GM19351 (cell line): Measurements from ENCODE around the gene DYRK3.
"Not testable (repeated sequence)": the region's sequence is repeated elsewhere in the genome, so short reads cannot be mapped to it uniquely, and the experiment has no call there.

Experiments used
- ATAC-seq: cut with Tn5 transposase; IDR thresholded peaks from one replicate; pipeline ENCODE4 v1.9.1; 2021; ENCODE audit warnings: mild to moderate bottlenecking, moderate library complexity; ENCODE audit not compliant: unreplicated experiment

The DYRK3 gene

DNA sequence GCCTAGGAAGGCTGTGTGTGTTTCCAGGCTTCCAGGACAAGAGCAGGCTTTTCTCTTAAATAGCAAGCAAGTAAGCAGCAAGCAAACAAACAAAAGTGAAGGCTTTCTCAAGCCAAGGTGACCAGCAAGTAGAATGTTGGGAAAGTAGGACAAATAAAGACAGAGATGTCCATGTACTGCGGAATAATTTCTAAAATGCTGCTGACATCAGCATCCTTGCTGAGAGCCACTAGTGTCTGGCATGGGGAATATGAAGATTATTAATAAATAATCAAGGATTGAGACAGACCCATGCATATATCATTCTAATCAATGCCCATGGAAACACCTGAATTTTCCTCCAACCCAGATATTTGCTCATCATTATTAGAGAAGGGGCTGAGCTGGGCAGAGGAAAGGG, 6.4 kb upstream of the DYRK3 start:
- no peak for ATAC-seq

- ATAC-seq = no peak
Observed at GRCh38 chr1:206631085-206631509, 4.2 kb upstream of the DYRK3 start.

DNA sequence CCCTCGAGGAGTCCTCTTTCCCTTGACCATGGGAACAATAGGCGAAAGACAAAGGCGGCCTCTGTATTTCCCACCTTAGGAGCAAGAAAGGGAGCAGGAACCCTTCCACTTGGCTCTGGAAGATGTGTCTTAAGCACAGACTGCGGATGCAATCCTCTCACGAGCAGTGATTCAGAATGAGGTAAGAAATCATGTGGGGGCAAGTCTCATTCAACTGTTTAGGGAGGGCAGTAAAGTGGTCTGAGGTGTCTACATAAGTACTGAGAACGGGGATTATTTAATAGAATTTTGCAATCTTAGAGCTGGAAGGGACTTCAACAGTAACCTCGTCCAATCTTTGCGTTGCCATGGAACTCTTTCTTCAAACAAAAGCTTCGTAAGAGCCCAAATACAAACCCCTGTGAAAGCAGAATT, 1.6 kb upstream of the DYRK3 start:
- no peak for ATAC-seq

DNA sequence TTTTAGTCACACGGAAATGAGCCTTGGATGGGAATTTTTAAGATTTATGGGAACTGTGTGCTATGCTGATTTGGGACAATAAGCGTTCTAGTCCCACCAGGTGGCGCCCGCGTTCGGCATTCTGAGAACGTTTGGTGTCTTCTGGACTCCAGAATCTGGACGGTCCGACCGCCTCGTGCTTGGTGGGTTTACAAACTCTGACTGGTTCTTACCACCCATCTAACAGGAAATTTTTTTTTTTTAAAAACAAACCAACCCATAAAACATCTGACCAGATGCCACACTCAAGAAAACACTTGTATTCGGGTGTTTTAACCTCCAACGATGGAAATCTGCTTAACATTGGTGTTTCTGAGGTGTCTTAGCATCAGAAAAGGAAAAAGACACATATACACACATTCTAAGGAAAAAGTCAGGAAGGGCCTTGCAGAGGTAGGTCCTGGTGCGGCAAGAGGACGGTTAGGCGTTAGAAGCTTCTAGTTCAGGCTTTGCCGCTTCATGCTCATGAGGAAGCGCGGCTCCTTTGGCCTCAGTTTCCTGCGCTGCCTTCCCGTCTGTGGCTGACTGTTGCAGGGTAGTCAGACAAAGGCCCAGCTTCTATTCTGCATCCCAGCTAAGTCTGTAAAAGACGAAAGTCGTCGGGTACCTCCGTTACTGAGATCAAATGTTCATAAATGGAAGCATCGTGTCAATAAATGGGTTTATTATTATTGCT, 814 bp upstream of the DYRK3 start:
- ATAC-seq = no peak

GRCh38 chr1:206635978-206636345, 626 bp downstream of the DYRK3 start:
- ATAC-seq = no peak

DNA sequence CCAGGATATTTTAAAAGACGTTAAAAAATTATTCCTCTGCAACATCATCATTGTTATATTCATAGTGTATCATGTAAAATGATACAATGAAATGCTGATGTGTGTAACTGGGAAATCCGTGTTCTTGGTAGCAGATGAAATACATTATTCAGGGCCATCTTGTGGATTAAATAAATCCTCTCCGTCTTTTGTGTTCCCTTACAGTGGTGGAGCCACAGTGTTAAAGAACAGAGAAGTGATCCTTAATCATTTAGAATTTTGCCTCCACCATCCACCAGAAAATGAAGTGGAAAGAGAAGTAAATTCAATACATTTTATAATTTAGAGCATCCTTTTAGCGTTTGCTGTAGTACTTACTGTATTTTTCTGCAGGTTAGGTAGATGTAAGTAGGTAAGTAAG, 1.3 kb downstream of the DYRK3 start:
- no peak for ATAC-seq

DNA sequence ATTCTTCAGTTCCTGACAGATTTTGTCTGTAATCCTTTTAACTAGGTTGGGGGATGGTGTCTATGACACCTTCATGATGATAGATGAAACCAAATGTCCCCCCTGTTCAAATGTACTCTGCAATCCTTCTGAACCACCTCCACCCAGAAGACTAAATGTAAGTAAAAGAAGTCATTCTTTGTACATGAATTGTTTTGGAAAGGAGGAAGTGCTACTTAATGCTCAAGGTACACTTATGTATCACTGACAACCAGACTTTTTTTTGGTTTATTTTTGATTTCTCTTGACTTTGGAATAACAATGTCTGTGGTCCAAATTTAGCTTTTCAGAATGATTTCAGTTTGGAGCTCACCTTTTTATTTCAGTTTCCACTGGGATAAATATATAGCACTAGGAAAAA, 2.3 kb downstream of the DYRK3 start:
- no peak for ATAC-seq

DNA sequence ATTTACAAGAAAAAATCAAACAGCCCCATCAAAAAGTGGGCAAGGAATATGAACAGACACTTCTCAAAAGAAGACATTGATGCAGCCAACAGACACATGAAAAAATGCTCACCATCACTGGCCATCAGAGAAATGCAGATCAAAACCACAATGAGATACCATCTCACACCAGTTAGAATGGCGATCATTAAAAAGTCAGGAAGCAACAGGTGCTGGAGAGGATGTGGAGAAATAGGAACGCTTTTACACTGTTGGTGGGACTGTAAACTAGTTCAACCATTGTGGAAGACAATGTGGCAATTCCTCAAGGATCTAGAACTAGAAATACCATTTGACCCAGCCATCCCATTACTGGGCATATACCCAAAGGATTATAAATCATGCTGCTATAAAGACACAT, 6.7 kb downstream of the DYRK3 start:
- not testable (repeated sequence) for ATAC-seq

DNA sequence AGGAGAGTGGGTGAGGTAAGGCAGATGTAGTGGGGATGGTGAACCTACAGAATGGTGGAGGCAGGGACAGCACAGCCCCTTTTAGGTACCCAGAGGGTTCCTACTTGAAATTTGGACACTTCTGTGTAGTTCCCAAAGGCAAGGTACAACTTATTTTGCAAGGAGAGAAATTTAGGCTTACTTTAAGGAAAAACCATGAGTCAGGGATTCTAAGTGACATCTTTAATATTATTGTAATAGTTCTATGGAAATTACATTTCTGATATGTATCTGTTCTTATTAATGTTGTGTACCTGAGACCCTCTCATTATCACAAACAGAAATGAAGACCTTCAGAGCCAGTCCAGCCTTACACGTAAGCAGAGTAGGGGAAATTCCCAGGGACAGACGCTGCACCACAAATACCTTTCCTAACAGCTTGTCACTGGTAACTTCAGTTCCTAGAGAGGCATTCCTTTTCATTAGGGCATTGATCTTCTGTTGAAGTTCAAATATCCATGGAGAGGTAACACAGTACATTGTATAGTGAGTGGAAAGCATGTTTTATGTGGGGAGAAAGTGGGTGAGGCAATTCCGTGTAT, 7.9 kb downstream of the DYRK3 start:
- no peak for ATAC-seq

DNA sequence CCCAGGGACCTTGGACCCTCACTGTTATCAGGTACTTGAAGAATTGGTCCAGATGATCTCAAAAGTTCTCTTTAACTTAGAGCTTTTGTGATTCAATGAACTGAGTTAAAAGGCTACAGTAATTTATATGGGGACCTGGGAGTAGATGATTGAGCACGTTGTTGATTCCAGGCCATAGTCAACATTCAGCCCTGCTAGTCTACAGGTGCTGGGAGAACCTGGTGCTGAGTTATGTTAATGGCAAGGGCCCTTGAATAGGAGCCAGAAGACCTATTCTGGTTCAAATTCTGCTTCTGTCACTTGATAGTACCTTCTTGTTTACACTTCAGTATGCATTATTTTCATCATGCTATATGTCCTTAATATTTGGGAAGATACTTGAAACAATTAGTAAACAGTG, 11.2 kb downstream of the DYRK3 start:
- no peak for ATAC-seq

DNA sequence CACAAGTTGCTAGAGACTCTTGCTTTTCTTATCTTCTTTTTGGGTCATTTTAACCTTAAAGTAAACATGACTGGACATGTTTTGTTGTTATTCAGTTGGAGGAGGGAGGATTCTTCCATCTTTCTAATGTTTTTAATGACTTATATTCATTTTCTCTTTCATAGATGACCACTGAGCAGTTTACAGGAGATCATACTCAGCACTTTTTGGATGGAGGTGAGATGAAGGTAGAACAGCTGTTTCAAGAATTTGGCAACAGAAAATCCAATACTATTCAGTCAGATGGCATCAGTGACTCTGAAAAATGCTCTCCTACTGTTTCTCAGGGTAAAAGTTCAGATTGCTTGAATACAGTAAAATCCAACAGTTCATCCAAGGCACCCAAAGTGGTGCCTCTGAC, 11.9 kb downstream of the DYRK3 start:
- ATAC-seq = no peak

DNA sequence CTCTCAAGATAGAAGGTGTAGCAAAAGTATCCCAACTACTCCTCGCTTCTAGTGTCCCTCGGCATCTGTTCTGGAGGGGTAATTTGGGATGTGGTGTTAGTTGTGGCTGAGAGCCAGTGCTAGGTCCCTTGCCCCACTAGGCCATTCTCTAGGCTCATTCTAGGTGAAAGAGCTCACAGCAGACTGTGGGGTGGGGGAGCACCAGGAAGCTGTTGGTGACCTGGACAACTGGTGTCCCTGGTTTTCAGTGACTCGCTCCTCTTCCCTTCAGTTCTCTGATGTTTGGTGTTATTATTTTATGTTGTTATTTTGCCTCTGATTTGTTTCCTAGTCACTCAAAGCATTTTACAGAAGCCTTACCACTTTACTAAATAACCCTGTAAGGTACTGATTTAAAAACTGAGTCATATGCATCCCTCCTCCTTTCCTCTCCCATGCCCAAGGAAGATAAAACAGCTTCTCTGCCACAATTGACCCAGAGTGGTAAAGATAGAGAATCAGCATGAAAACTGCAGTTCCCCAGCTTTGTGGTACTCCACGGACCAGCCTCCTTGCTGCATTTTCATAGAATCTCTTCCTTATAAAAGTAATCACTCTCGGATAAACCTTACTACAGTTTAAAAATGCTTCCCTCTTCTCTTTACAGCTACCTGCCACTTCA, 14.1 kb downstream of the DYRK3 start:
- no peak for ATAC-seq

- ATAC-seq = no peak
Observed at GRCh38 chr1:206651014-206651413, 15.7 kb downstream of the DYRK3 start.

GRCh38 chr1:206651958-206652890, 16.9 kb downstream of the DYRK3 start:
- ATAC-seq = no peak

DNA sequence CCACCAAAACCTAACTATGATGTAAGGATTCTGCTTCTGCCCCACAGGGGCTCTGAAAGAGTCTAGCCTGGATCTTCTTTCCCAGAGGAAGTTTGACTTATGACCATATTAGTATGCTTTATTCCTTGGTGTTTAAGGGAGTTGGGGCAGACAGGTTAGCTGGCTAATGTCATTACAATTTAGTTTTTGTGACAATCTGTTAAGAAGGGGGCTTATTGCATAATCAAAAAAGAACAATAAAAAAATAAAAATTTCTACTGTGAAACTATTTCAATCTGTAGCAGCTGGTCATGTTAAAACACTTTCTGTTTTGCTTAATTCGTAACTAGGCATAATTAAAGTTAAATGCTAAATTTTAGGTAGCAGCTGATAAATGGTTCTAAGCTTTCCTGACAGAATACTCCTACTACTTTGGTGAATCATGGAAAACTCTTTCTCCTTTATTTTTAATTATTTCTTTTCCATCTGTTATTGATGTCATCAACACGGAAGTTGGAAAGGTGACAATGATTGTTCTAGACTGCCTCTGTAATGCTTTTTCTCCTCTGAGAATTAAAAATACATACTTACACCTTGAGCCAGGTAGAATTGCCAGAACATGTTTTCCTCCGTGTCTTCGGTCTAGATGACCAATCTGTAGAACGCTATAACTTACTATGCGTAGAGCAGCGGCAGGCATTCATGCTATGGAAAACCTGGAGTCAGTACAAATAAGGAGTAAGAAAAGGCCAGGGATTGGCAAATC, 18.6 kb downstream of the DYRK3 start:
- no peak for ATAC-seq

DNA sequence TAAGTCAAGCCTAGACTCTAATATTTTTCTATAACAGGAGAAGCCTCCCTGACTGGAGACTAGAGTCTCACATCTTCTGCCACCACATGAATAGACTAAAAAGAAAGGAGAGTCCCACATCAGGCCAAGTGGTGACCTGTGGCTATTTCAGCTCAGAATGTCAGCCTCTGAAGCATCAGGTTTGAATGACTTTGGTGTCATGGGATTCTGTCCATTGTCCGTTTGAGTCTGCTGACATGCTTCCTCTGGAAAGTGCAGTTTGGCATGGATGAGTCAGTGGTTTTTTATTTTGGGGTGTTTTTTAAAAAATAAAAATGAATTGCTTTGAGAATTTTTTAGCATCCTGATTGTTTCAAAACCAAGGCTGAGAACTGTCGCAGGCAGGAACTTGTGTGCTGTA, 19.5 kb downstream of the DYRK3 start:
- ATAC-seq = no peak

DNA sequence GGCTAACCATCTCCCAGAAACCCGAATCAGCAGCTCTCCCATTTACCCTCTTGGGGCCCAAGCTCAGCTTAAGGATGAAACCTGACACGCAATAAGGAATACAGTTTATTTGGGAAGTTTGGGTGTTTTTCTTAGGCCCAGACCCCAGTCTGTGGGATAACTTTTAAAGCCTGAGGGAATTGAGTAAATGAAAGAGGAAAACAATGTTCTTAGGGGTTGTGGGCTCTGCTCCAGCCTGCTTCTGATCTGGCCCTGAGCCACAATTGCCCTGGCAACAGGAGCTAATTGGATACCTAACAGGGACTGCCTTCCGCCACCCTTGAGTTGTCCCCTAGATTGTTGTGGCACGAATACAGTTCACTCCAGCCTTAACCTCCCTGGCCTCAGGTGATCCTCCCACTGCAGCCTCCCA, 20.1 kb downstream of the DYRK3 start:
- no peak for ATAC-seq

- ATAC-seq = no peak
Observed at GRCh38 chr1:206656936-206657335, 21.6 kb downstream of the DYRK3 start.

DNA sequence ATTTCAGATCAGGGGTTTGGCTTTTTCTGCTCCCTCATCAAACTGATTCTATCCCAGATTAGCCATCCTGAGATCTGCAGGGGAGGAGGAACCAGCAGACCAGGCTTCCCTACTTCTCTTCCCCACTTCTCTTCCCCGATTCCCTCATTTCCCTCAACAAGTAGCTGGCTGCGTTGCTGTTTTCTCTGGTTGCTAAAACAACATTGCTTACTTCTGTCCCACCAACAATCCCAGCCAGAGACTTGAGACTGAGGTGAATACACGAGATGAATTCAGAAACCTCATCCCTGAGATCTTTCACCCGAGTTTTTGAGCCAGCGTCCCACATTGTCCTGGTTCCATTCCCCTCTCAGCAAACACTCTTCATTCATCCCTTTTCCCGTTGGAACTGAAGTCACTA, 22.4 kb downstream of the DYRK3 start:
- no peak for ATAC-seq

DNA sequence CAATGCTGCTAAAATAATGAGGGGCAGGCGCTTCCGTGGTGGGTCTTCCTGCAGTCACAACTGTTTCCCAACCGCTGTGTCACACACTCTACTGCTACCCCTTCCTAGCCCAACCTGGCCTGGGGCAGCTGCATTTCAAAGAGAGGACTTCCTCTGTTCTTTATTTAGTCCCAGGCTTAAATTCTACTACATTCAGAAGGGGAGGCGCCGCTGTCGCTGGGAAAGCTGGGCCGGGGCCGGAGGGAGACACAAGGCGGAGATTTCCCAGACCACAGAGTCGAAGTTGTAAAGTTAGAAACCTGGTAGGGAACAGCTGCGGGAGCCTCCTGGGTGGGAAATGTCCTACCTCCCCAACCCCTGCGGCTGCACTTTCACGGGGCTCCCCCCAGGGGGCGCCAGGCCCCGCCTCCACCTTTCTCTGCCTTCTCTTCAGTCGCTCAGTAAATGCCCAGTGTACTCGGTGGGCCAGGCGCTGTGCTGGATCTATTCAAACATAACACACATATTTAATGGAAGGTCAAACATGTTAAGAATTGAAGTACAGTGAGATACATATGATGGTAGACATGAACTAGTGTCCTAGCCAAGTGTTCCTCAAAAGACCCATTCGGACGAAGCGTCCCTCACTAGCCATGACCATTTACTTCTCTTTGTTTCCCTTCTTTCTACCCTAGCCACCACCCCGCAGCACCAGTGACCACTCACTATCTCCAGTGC, 23.1 kb downstream of the DYRK3 start:
- ATAC-seq = no peak
